ENCODE results near the gene RIC8A.

DNA sequence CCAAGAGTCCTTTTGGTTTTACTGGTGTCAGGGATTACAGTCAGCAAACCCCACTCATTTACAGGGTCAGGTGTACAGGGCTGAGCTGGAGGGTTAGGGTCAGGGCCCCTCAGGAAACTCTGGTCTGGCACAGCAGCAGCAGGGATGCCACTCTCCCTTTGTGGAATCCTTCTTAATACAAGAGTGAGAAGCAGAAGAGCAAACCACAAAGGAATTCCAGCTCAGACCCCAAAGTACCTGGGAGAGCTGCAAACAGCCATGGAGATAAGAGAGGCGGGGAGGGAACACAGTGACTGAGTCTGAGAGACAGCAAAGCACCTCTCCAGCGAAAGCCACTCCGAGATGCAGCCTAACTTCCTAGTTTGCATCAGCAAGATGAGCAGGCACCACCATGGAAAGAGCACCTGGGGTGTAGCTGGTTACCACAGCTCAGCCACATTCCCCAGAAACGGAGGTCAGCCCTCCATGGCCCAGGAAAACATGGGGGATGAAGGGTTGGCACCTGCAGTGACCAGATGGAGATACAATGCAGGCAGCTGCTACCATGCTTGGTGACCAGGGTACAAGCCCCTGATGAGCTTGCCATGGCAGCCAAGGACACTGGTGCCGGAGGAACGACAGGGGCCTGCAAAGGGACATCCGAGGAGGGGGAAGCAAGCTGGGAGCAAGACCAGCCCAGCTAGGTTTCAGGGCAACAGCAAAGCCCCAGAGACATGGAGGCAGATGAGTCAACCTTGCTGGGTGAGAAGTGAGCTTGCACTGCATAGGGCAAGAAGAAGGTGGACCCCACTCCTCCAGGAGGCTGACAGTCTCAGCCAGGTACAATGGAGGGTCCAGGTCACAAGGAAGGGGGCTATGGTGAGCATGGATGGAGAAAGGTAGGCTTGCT is 4.2 kb upstream of the RIC8A start:
- TF ChIP-seq, protein P1, sequence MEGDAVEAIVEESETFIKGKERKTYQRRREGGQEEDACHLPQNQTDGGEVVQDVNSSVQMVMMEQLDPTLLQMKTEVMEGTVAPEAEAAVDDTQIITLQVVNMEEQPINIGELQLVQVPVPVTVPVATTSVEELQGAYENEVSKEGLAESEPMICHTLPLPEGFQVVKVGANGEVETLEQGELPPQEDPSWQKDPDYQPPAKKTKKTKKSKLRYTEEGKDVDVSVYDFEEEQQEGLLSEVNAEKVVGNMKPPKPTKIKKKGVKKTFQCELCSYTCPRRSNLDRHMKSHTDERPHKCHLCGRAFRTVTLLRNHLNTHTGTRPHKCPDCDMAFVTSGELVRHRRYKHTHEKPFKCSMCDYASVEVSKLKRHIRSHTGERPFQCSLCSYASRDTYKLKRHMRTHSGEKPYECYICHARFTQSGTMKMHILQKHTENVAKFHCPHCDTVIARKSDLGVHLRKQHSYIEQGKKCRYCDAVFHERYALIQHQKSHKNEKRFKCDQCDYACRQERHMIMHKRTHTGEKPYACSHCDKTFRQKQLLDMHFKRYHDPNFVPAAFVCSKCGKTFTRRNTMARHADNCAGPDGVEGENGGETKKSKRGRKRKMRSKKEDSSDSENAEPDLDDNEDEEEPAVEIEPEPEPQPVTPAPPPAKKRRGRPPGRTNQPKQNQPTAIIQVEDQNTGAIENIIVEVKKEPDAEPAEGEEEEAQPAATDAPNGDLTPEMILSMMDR (conservative IDR thresholded peaks at IDR 0.05; ENCODE audit: low read length), result no peak
- no peak for TF ChIP-seq EZH2phosphoT487 (IDR thresholded peaks at IDR 0.05; ENCODE audit: borderline replicate concordance, low read depth, low read length)

Measured in OCI-LY7 (cell line).